ENCODE measurements around the gene SRPRA. TPM values are rescaled to one million over a fixed set of nuclear protein-coding genes. Genes with fewer than 3 reads are reported as not detected.

Gene SRPRA
- total RNA-seq, 2 experiments from 2014 or later: 127 to 128 TPM

DNA sequence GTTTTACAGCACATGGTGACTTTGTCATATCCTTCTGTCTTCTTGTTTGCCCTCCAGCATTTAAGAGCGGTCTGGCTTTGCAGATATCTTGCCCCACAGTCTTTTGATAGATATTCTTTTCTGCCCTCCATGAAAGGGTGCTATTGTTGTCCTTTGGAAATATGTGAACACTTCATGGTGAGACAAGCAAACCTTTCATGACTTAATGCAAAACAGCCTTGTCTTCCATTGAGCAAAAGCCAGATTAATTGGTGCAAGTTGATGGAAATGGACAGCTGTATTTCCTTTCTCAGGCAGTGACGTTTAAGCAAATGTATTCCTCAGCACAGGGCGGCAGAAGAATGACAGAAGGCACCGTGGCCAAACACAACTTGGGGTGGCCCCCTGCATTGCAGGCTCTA lies 39.6 kb upstream of the SRPRA start:
- POLR2A ChIA-PET: no interaction called here
- Mint-ChIP-seq H3K4me1 (ENCODE audit: low read depth) (peaks cover 23% of the 10 kb centered on the region), H3K9me3 (no peaks in the 10 kb centered on the region), H3K36me3 (ENCODE audit: low read depth) (peaks cover 29% of the 10 kb centered on the region), H3K4me3 (no peak overlapping the region), H3K27ac (no peak overlapping the region), H3K27me3 (no peaks in the 10 kb centered on the region)
- TF ChIP-seq, protein P1, sequence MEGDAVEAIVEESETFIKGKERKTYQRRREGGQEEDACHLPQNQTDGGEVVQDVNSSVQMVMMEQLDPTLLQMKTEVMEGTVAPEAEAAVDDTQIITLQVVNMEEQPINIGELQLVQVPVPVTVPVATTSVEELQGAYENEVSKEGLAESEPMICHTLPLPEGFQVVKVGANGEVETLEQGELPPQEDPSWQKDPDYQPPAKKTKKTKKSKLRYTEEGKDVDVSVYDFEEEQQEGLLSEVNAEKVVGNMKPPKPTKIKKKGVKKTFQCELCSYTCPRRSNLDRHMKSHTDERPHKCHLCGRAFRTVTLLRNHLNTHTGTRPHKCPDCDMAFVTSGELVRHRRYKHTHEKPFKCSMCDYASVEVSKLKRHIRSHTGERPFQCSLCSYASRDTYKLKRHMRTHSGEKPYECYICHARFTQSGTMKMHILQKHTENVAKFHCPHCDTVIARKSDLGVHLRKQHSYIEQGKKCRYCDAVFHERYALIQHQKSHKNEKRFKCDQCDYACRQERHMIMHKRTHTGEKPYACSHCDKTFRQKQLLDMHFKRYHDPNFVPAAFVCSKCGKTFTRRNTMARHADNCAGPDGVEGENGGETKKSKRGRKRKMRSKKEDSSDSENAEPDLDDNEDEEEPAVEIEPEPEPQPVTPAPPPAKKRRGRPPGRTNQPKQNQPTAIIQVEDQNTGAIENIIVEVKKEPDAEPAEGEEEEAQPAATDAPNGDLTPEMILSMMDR (IDR thresholded peaks at IDR 0.05): no peak
- ATAC-seq (no peak), DNase-seq (no peak)
- CTCF ChIA-PET: interaction anchor here (0.6 to 5.9 kb wide), 5 partner anchors 8 to 172 kb away, joined by 3 to 65 read pairs (median 16); no protein-coding TSS in a partner anchor
- intact Hi-C loops (cut with micrococcal nuclease): loop anchor here (5.0 kb wide), 1 partner anchor 174 kb away; no protein-coding TSS in a partner anchor

DNA sequence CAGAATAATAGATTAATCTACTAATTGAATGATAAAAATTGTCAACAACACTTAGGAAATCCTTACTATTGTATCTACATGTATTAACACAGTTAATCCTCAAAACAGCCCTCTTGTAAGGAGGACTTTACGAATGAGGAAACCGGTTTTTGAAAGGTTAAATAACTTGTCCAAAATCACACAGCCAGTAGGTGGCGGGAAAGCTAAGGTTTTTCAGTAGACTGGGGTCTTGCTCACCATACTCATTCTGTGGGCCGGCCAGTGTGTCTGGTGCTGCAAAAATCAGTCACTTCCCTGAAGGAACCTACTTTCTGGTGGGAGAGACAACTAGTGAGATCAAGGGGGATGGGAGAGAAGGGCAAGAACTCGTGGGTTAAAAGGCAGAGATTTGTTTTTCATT lies 39.0 kb upstream of the SRPRA start:
- Mint-ChIP-seq H3K9me3 (no peaks in the 10 kb centered on the region), H3K27me3 (no peaks in the 10 kb centered on the region), H3K4me3 (no peak overlapping the region), H3K4me1 (ENCODE audit: low read depth) (peaks cover 27% of the 10 kb centered on the region), H3K36me3 (ENCODE audit: low read depth) (peaks cover 30% of the 10 kb centered on the region), H3K27ac (peak overlapping the region; percentile 27)
- ChIA-PET CTCF (interaction anchor here (0.6 to 5.9 kb wide), 4 partner anchors 8 to 172 kb away, joined by 3 to 65 read pairs (median 19); no protein-coding TSS in a partner anchor), POLR2A (no interaction called here)
- intact Hi-C loops (cut with micrococcal nuclease): loop anchor here (5.0 kb wide), 1 partner anchor 175 kb away; no protein-coding TSS in a partner anchor
- ATAC-seq: no peak
- DNase-seq: peak; percentile 65
- TF ChIP-seq, protein P1 (IDR thresholded peaks at IDR 0.05): peak; percentile 32

DNA sequence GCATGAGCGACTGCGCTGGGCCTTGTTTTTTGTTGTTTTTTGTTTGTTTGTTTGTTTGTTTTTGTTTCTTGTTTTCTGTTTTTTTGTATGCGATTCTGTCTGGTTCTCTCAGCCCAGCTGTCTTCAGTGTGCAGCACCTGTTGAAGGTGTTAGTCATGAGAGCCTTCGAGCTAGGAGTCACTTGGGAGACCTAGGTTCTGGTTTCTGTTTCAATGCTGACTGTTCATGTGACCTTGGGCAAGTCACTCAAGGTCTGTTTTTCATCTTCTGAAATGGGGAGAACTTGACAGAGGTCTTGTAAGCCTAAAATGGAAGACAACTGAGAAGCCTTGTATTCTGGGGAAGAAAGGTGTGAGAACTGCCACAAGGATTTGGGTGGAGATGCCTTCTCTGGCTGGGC lies 37.0 kb upstream of the SRPRA start:
- intact Hi-C loops (cut with micrococcal nuclease): loop anchor here (5.0 kb wide), 1 partner anchor 177 kb away; no protein-coding TSS in a partner anchor
- POLR2A ChIA-PET: interaction anchor here (0.6 to 1.6 kb wide), 4 partner anchors 11 to 36 kb away, joined by 3 to 4 read pairs (median 3); partner anchors contain the start of genes FOXRED1 and SRPRA

DNA sequence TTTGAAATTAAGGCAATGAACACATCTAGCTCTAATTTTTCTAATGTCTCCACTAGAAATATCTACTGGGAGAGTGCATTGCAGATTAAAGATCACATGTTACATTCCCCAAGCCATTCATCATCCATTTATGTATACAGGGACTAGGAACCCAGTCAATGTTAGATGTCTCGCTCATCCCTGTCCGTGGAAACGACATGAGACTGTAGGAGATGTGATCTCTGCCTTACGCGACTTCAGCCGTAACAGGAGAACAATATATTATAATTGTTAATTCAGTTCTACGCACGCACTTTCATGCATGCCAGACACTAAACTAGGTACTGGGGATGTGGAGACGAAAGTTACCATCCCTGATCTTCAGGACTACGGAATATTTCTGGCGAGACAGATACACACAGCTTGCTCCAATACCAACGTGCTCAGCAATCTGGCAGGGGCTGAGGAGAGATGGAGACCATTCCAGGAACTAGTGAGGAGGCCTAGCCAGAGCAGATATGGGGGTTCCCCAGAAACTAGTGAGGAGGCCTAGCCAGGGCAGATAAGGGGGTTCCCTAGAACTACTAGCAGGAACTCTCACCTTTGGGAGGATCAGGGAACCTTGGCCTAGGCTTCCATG lies 35.9 kb upstream of the SRPRA start:
- intact Hi-C loops (cut with micrococcal nuclease): loop anchor here (5.0 kb wide), 1 partner anchor 178 kb away; no protein-coding TSS in a partner anchor
- Mint-ChIP-seq H3K9me3 (no peaks in the 10 kb centered on the region), H3K27ac (peak overlapping the region; percentile 99), H3K27me3 (no peaks in the 10 kb centered on the region), H3K4me1 (ENCODE audit: low read depth) (peaks cover 23% of the 10 kb centered on the region), H3K4me3 (peak overlapping the region; percentile 90), H3K36me3 (ENCODE audit: low read depth) (peaks cover 27% of the 10 kb centered on the region)
- ChIA-PET POLR2A (interaction anchor here (1.0 to 1.9 kb wide), 6 partner anchors 10 to 93 kb away, joined by 3 to 10 read pairs (median 6); partner anchors contain the start of genes FAM118B, RPUSD4 and ST3GAL4), CTCF (interaction anchor here (0.7 to 2.1 kb wide), 3 partner anchors 12 to 176 kb away, joined by 3 to 9 read pairs (median 6); no protein-coding TSS in a partner anchor)
- no peak for DNase-seq
- peak; percentile 24 for ATAC-seq
- TF ChIP-seq, protein P1 (IDR thresholded peaks at IDR 0.05): no peak

More for the DNA sequence above, 37.0 kb upstream of the SRPRA start:
- Mint-ChIP-seq H3K27ac (peak overlapping the region; percentile 82), H3K4me3 (peak overlapping the region; percentile 57), H3K4me1 (ENCODE audit: low read depth) (peaks cover 27% of the 10 kb centered on the region), H3K36me3 (ENCODE audit: low read depth) (peaks cover 29% of the 10 kb centered on the region), H3K9me3 (no peaks in the 10 kb centered on the region), H3K27me3 (no peaks in the 10 kb centered on the region)
- TF ChIP-seq, protein P1 (IDR thresholded peaks at IDR 0.05): no peak
- CTCF ChIA-PET: interaction anchor here (0.7 to 2.1 kb wide), 3 partner anchors 9 to 175 kb away, joined by 3 to 8 read pairs (median 6); no protein-coding TSS in a partner anchor
- ATAC-seq: peak; percentile 38
- DNase-seq: peak; percentile 48

All from activated CD8-positive, alpha-beta T cell treated with anti-CD3 and anti-CD28 coated beads for 36 hours (primary cell).